NCI-H1436 (cell line): Measurements from ENCODE around the gene STMP1.
A peak's percentile ranks its signal among the peaks of the same experiment; 100 is the strongest.
"Not testable (repeated sequence)": the region's sequence is repeated elsewhere in the genome, so short reads cannot be mapped to it uniquely, and the experiment has no call there.

ENCODE experiments used
- DNase-seq: peaks from one replicate; lab custom pipeline; 2025; lab: John Stamatoyannopoulos, UW

STMP1 gene

DNA sequence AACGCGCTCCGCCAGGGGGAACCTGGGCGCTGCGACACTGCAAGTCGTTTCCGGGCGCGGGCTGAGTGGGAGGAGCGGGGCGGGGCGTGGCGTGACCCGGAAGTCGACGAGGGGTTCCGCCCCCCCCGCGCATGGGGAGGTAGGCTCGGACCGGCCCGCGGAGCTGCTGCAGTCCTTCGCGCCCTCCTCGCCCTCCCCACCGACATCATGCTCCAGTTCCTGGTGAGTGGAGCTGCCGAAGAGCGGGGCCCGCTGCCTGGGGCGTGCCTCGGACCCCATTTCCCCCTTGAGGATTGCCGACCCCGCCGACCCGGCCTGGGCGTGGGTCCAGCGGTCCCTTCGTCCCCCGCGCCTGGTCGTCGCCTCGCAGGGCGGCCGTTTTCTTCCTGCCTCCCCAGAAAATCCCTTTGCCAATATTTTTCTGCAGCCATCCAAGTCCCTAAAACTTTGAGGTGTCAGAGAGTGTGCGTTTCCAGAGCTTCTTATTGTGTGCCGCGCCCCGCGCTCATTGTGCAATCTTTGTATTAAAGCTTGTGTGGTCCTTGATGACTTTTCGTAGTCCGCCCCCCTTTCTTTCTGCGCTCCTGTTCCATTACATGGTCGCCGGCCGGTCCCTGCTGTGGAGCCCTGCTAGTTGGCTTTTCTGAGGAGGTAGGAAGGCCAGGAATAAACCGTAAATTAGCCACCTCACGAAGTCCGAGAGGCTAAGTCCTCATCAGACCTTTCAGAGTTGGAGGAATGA is at the start of gene STMP1:
STMP1 (plus strand) TSS at position 142 of the 742 bp plus-strand sequence.
- DNase-seq = peak; percentile 92

DNA sequence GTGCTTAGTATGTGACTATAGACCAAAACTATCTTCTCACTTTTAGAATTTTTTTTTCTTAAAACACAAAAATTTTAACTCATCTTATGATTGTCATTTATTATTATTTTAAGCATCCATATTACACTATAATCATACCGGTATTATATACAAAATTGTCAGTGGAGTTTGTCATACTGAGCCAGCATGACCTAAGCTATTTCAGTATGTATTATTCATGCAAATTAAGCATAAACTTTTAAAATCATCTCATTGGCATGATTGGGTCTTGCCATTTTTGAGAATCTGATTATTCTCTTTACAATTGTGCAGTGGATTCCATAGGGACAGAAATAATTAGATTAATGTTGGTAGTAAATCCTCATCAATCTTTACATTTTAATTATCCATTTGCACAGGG is 46.2 kb upstream of the STMP1 start:
- DNase-seq = no peak

DNA sequence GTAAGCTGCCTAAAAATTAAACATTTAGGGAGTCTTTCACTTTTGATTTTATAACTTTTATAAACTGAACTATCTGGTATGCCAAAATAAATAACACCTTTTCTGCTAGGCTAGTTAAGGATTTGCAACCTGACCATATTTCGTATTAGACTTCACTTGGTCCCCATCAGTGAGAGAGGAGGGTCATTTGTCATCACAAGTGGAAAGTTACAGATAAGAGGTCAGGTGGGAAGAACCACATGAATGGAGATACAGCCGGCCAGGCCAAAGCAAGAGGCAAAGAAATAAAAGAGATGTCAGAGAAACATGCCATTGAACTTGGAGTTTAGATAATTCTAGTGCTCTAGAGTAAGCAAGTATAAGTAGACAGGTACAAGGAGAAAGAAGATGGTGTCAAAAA is 44.5 kb upstream of the STMP1 start:
- DNase-seq = no peak

DNA sequence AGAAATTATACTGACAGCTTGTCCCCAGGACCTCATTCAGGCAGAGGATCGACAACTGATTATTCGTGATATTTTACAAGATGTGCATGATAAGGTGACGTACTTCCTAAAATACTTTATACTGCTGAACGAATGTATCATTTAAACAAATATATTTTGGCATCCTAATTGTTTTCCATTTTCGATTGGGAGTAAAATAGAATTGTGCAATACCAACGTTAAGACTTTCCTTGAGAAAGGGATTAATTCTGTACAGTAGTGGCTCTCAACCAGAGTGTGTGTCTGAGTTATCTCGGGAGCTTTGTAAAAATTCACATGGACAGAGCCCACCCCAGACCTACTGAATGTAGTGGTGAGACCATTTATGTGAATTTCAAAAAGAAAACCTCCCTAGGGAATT is 43.8 kb upstream of the STMP1 start:
- DNase-seq = no peak

DNA sequence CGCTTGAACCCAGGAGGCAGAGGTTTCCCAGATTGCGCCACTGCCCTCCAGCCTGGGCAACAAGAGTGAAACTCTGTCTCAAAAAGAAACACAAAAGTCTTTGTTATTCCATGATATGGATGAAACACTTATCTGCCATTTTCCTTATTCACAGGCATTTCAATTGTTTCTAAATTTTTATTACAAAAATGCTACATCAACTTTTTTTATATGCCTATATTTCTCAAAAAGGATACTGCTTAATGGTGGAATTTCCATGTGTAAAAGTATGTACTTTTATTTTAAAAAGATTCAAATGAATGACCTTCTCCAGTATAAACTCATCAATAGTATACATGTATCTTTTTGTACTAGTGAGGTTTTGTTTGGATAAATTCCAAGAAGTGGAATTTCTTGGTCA is 41.9 kb upstream of the STMP1 start:
- DNase-seq = no peak

DNA sequence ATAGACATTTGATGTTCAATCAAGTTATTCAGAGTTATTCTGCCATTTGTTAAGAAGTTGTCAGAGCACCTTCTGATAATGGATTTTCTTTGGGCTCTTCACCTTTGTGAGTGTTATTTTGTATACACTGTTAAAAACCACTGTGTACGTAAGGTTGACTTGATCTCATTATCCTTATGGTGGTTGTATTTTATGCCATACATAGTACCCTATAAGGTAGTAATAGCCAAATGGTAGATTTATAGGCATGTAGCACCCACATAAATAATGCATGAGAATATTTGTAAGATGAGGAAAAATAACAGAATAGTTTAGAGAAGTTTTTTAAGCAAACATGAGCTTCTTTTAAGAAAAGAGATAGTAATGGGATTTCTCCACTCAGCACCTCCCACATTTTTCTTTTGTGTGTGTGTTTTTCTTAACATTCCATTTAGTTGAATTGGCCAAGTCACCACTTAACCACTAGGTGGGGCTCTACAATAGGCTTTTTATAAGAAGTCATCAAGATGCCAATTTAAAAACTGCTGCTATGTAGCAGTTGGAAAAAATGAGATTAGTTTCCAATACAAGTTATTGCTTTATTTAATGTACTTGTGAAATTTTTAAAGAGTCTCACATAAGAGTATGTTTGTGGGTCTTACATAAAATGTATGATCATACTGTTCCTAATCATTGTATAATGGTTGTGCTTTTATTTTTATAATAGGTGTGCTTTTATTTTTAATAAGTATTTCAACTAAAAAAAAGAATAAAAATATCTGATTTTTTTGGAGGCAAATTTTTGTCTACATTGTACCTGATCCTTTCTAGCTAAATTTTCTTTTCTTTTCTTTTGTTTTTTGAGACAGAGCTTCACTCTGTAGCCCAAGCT is 41.1 kb upstream of the STMP1 start:
- DNase-seq = peak; percentile 49

DNA sequence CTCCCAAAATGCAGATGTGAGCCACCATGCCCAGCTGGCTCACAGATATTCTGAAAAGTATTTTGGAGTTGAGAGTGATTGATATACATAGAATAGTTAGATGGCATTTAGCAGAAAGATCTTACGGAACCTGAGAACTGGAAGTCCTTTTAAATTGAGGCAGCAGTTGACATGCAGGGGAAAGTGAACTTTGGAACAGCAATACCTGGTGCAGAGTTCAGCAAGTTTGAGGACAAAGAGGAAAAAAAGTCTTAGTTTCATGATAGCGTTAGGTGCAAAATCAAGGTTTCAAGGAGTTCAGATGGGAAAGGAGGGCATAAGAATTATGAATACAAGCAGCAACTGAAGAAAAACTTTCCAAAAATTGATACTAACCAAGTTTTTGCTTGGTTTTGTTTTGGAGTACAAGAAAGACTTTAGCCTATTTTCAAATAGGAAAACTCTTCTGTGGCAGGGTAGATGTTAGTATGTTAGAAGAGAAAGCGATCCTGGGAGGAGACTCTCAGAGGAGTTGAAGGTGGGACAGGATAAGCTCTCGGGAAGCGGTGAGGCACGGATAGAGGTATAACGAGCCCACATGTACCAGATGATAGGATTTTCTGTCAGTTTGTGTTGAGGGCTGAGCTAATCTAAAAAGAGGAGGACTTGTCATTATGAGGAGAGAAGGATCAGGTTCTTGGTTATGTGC is 28.0 kb upstream of the STMP1 start:
- no peak for DNase-seq

DNA sequence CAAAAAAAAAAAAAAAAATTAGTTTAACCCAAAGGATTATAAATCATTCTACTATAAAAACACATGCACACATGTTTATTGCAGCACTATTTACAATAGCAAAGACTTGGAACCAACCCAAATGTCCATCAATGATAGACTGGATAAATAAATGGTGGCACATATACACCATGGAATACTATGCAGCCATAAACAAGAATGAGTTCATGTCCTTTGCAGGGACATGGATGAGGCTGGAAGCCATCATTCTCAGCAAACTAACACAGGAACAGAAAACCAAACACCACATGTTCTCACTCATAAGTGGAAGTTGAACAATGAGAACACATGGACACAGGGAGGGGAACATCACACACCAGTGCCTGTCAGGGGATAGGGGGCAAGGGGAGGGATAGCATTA is 22.6 kb upstream of the STMP1 start:
- not testable (repeated sequence) for DNase-seq

DNA sequence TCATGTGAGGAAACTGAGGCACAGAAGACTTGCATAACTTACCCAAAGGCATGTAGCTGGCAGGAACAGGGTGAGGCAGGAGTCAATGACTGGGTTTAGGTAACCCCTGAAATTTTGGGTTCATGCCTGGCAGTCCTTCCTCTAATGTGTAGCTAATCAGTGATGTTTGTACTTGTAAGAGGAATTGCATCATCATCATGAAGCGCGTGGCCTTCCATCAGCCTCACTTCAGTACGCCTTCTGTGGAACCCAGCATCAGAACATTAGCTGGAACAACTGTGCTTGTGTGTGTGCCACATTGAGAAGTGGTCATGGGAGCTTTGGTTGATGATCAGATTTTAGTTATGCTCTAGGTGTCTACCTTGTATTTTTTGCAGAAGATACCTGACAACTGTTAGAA is 18.2 kb upstream of the STMP1 start:
- no peak for DNase-seq

DNA sequence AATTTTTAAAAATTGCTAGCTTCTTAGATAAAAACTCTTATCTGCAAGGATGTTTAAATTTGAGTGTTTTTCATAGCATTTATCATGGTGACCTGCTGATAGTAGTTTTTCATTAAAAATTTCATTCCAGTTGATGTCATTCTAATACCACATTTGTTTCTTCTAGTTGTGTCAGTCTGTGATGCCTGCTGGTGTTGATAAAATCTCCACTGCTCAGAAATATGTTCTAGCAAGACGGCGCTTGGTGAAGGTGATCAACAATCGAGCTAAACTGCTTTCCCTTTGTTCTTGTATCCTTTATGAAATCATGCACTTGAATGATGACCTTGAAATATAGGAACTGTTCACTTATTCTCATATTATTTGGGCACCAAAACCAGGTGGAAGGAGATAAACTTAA is 17.6 kb upstream of the STMP1 start:
- DNase-seq = no peak

DNA sequence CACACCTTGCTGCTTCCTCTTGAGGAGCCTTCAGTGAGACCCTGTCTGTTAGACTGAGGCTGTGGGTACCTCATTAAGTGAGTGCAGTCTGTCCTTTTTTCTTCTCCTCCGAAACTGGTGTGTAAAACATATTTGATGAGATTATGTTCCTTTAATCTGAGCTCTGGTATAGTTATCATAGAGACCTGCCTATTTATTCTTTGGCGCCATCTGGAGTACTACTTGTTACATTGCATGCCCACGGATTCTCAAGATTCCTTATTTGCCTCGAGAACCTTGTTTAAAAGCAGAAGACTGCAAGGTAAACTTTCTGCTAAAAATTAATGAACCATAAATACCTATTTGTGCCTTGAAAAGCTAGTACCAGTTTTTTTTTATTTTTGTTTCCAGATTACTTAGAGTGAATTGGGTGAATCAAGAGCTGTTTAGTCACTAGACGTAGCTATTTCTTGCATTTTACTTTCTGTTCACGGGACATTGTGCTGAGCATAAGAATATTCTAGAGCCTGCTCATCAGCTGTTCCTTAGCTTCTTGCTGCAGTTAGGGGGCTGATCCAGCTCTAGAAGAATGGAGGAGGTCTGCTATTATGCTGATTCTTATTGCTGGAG is 16.9 kb upstream of the STMP1 start:
- peak; percentile 2 for DNase-seq

DNA sequence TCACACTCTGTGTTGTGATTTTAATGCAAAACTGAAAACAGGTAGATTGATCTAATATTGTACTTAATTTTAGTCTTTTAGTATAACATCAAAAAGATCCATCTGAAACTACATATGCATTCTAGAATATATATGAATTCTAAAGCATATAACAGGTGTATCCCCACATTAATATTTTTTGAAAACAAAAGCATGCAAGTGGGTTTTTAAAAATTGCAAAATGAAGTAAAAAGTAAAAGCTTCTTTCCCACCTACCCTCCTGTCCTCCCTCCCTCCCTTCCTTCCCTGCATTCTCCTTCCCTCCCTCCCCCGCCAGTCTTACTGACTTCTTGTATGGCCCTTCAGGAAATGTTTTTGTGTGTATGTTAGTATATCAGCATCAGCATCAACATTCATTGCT is 14.6 kb upstream of the STMP1 start:
- no peak for DNase-seq

DNA sequence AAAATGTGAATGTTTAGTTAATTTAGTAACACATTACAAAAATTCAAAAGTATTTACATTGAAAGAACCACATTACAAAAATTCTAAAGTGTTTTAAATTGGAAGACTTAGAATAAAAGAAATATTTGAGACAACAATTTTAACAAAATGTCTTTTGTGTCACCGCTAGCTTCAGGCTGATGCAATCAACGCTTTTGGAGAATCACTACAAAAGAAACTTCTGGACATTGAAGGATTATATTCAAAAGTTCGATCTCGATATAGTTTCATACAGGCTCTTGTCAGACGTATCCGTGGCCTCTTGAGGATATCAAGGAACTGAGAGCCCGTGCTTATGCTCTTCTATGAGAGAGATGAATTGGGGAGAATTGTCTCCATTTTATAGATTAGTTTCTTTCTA is 14.1 kb upstream of the STMP1 start:
- DNase-seq = no peak

DNA sequence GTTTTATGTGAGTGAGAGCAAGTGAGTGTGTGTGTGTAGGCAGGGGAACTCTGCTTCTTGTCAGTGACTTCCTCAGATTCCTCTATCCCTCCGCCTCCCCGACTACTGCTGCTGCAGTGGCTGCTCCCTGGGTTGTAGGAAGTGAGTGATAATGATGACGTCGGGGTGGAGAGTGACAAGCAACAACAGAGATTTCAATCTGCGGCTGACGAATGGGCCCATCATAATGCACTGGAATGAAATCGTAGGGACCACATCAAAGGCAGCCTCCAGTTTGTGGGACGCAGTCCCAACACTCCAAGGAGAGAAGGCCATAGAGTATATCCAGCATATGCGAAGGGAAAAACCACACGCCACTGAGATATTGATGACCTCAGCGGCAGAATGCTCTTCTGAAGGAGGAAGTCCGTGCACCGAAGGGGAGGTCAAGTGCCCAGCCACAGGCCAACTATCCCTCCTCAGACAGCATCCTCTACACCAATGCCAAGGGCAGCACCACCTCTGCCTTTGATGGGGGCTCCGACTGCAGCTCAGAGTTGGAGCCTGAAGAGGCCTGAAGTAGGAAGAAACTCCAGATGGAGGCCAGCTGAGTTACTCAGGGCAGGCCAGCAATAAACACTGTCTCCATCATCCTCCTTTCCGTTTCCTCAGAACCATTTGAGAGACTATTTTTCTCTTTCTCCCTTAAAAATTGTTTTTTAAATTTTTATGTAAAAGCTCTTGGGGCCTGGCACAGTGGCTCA is 11.3 kb upstream of the STMP1 start:
- no peak for DNase-seq

DNA sequence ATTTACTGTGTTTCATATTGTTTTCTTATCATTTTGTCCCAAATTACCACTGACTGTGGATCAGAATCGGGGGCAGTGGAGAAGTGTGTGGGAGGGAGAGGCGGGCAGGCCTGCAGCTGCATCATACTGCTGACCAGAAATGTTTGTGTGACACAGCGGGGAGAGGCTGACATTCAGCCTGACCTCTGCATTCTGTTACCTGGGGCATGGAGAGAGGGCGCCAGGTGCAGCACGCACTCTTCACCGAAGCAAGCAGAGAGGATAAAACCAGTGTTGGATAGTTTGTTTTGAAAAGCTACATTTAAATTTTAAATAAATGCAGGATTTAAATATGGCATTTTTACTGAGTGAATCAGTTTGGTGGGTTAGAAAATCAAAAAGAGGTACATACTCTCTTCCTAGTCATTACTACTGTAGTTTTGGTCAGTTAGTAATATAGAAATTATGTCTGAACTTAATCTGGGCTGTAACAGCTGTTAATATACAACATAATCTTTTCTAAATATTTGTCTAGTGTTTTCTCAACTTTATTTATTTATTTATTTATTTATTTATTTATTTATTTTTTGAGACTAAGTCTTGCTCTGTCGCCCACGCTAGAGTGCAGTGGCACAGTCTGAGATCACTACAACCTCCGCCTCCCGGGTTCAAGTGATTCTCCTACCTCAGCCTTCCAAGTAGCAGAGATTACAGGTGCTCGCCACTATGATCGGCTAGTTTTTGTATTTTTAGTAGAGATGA is 8.8 kb upstream of the STMP1 start:
- DNase-seq = no peak

DNA sequence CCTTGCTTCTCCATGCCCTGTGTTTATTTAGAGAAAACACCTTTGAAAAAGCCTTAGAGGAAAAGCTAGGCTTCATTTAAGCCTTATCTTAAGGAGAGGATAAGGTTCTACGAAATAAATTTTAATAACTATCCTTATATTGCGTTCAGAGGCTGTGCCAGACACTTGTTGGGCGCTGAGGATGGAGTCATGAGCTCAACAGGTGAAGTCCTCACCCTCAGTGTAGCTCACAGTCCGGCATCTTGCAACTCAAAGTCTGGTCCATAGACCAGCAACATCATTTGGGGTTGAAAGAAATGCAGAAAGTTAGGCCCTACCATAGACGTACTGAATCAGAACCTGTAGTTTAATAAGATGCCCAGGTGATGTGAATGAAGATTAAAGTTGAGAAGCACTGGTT is 3.8 kb upstream of the STMP1 start:
- no peak for DNase-seq

DNA sequence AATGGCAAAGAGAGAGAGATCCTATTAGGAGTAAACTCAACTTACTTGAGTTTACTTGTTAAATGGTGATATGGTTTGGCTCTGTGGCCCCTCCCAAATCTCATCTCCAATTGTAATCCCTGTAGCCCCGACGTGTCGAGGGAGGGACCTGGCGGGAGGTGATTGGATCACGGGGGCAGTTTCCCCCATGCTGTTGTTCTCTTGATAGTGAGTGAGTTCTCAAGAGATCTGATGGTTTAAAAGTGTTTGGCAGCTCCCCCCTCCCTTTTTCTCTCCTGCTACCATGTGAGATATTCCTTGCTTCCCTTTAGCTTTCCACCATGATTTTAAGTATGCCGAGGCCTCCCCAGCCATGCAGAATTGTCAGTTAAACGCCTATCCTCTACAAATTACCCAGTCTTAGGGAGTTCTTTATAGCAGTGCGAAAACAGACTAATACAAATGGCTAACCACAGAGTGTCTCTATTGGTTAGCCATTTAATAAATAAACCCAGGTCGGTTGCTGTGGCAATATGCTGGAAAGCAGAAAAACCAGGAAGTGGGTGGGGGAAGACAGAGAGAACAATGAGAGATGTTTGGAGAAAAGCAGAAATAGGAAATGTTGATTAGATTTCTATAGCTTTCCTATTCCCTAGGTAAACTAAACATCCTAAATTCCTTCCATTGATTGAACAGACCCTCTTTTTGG is 3.0 kb upstream of the STMP1 start:
- no peak for DNase-seq

DNA sequence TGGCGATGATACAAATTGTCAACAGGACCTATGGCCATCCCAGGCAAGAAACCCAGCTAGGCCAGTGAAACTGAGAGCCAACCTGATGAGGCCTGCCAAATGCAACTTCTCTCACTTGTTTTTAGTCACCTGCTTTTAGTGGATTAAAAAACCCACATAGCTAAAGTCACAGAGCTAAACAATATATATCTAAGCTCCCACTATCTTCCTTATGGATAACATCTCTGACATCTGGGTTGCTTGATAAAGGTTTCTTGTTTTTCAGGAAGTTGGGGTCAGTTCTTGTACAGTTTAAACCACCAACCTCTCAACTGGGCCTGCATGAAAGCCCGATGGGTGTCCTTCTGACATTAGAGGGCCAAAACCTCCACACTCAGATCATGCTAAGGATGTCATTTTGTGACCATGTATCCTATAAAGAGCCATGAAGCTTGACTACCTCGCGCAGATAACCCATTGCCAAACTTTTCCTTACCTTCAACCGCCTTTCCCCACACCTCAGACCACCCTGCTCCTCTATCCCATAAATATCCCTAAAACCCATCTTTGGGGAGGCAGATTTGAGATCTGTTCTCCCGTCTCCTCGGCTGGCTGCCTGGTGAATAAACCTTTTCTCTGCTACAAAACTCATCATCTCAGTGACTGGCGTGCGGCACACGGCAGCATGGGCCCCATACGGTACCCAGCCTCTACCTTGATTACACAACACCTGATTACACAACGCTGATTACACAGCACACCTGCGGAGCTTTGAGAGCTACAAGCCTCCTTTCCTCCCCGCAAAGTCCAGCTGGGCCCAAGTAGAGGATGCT is 797 bp upstream of the STMP1 start:
- DNase-seq = peak; percentile 10

DNA sequence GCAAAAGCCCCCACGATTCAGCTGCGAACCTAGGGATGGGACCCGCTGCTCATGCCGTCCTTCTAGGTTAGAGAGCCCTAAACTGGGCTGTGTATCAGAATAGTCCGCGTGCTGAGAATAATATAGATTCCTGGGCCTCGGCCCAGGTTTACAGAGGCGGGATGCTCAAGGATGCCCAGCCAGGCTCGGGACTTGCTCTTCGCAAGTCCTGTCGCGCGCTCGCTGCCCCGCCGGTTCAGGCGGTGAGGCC is 266 bp upstream of the STMP1 start:
- DNase-seq = no peak

DNA sequence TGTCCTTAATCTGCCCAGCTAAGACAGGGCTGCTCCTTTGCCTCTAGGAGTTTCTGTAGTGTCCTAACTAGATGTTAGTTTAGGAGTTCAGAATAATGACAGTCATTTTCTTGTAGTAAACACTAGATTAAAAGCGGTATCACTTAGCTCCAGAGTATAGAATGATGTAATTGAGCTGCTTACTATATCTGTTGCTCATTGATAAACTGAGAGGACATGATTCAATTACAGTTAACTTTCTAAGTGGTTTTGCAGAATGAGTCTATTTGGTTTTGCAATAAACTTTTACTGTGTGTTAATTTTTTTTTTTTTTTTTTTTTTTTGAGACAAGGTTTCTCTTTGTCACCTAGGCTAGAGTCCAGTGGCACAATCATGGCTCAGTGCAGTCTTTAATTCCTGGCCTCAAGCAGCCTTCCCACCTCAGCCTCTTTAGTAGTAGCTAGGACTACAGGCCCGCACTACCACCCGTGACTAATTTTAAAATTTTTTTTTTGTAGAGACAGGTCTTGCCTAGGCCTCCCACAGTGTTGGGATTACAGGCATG is 1.8 kb downstream of the STMP1 start:
- no peak for DNase-seq
